H1 (cell line): ENCODE measurements around the gene CDCA7. TPM values are rescaled to one million over a fixed set of nuclear protein-coding genes. Genes with fewer than 3 reads are reported as not detected.

ENCODE experiments used
- CTCF ChIA-PET: fragments of 300-600 bp; sonication (Branson Sonifier 250); formaldehyde crosslinking; loops from one replicate; lab custom pipeline; 2021; ENCODE audit not compliant: partially characterized antibody; lab: Charles Lee
- POLR2A ChIA-PET: fragments of 300-600 bp; sonication (Branson Sonifier 250); formaldehyde crosslinking; loops from one replicate; lab custom pipeline; 2021; ENCODE audit warnings: inconsistent platforms; ENCODE audit not compliant: partially characterized antibody; lab: Charles Lee
- DNase-seq, 2 experiments: peaks; one replicate each; pipeline versions ENCODE4 v3.0.0 to v3.0.0-alpha.2; 2010 to 2022; ENCODE audit warnings: low spot score in 2 of 2, low read depth in 1 of 2, mixed read lengths in 1 of 2
- FAIRE-seq: peaks from 2 replicates; lab custom pipeline; 2011; peaks lifted over from hg19 to GRCh38; lab: Jason Lieb, UNC
- H2AFZ ChIP-seq: 2 replicates; pipeline ENCODE4 v1.8.1; 2012; ENCODE audit warnings: low read length, inconsistent platforms
- H2AK5ac ChIP-seq: 2 replicates; pipeline ENCODE4 v1.6.1; 2013; ENCODE audit warnings: low read depth, low read length
- H2BK120ac ChIP-seq: replicated peaks from 2 replicates; pipeline ENCODE3; 2013; ENCODE audit warnings: low read depth, low read length, inconsistent platforms
- H2BK12ac ChIP-seq: 2 replicates; pipeline ENCODE4 v1.6.1; 2013; ENCODE audit warnings: low read depth, low read length
- H2BK15ac ChIP-seq: 2 replicates; pipeline ENCODE4 v1.6.1; 2013; ENCODE audit warnings: low read length
- H2BK20ac ChIP-seq: 2 replicates; pipeline ENCODE4 v1.6.1; 2013; ENCODE audit warnings: low read length
- H2BK5ac ChIP-seq: 2 replicates; pipeline ENCODE4 v1.6.1; 2013; ENCODE audit warnings: low read depth, low read length
- H3K14ac ChIP-seq: 2 replicates; pipeline ENCODE4 v1.6.1; 2013; ENCODE audit warnings: inconsistent platforms; ENCODE audit not compliant: insufficient read length
- H3K18ac ChIP-seq: 2 replicates; pipeline ENCODE4 v1.6.1; 2013; ENCODE audit warnings: low read length; ENCODE audit errors: extremely low read depth
- H3K23ac ChIP-seq: 2 replicates; pipeline ENCODE4 v1.6.1; 2013; ENCODE audit warnings: inconsistent platforms; ENCODE audit not compliant: insufficient read length
- H3K23me2 ChIP-seq: 2 replicates; pipeline ENCODE4 v1.6.1; 2013; ENCODE audit warnings: low read depth, low read length
- H3K27ac ChIP-seq: 2 replicates; pipeline ENCODE4 v1.6.1; 2011; ENCODE audit warnings: low read depth, low read length, inconsistent platforms
- H3K27me3 ChIP-seq, 4 experiments: replicated peaks in 1 of 4; 1 replicate in 1 of 4; 2 replicates in 3 of 4; pipeline versions ENCODE4 v1.6.1 to v1.8.1; 2011 to 2013; ENCODE audit warnings: low read length in 3 of 4, mild to moderate bottlenecking in 3 of 4, inconsistent platforms in 2 of 4, mixed read lengths in 2 of 4, moderate library complexity in 1 of 4; ENCODE audit not compliant: control insufficient read depth in 3 of 4, insufficient read depth in 3 of 4; ENCODE audit errors: extremely low read depth in 1 of 4
- H3K36me3 ChIP-seq, 4 experiments: 2 replicates each; pipeline versions ENCODE4 v1.6.1 to v1.8.1; 2011 to 2013; ENCODE audit warnings: mild to moderate bottlenecking in 4 of 4, low read length in 3 of 4, moderate library complexity in 2 of 4, control low read depth in 1 of 4, inconsistent platforms in 1 of 4; ENCODE audit not compliant: insufficient read depth in 4 of 4, control insufficient read depth in 2 of 4
- H3K4ac ChIP-seq: replicated peaks from 2 replicates; pipeline ENCODE3; 2013; ENCODE audit warnings: low read length, low read depth, mixed read lengths, inconsistent platforms; ENCODE audit not compliant: insufficient read length
- H3K4me1 ChIP-seq, 4 experiments: replicated peaks in 1 of 4; 1 replicate in 1 of 4; 2 replicates in 3 of 4; pipeline versions ENCODE4 v1.6.1 to v1.8.1; 2011 to 2013; ENCODE audit warnings: low read length in 3 of 4, inconsistent platforms in 2 of 4, mixed read lengths in 1 of 4; ENCODE audit not compliant: insufficient read depth in 4 of 4, control insufficient read depth in 3 of 4
- H3K4me2 ChIP-seq, 2 experiments: 2 replicates each; pipeline versions ENCODE4 v1.6.1 to v1.8.1; 2011 to 2013; ENCODE audit warnings: low read depth in 2 of 2, low read length in 2 of 2, control low read depth in 1 of 2, inconsistent platforms in 1 of 2, mild to moderate bottlenecking in 1 of 2; ENCODE audit not compliant: insufficient read depth in 1 of 2
- H3K4me3 ChIP-seq, 4 experiments: fragments of 200-600, 300-600 bp in 1 of 4; sonication (generic), shearing (Covaris generic), sonication (Bioruptor Twin) in 1 of 4; 2 replicates each; pipeline versions ENCODE4 v1.5.1 to v1.8.1; 2011 to 2016; ENCODE audit warnings: low read length in 4 of 4, low read depth in 3 of 4, control low read depth in 2 of 4, inconsistent platforms in 2 of 4, mild to moderate bottlenecking in 2 of 4, mixed read lengths in 1 of 4, moderate library complexity in 1 of 4; ENCODE audit not compliant: insufficient read depth in 2 of 4; ENCODE audit errors: extremely low read depth in 1 of 4
- H3K56ac ChIP-seq: replicated peaks from 2 replicates; pipeline ENCODE3; 2013; ENCODE audit warnings: low read depth, mild to moderate bottlenecking, mixed read lengths, low read length, inconsistent platforms; ENCODE audit not compliant: insufficient read length
- H3K79me1 ChIP-seq: 2 replicates; pipeline ENCODE4 v1.6.1; 2013; ENCODE audit warnings: low read depth, low read length, control low read depth
- H3K79me2 ChIP-seq, 2 experiments: 2 replicates each; pipeline versions ENCODE4 v1.6.1 to v1.8.1; 2012 to 2013; ENCODE audit warnings: low read length in 2 of 2, mild to moderate bottlenecking in 2 of 2, inconsistent platforms in 1 of 2; ENCODE audit not compliant: insufficient read depth in 2 of 2, control insufficient read depth in 1 of 2
- H3K9ac ChIP-seq, 4 experiments: replicated peaks in 1 of 4; 1 replicate in 1 of 4; 2 replicates in 3 of 4; pipeline versions ENCODE4 v1.6.1 to v1.8.1; 2011 to 2013; ENCODE audit warnings: low read depth in 3 of 4, low read length in 3 of 4, control low read depth in 2 of 4, mild to moderate bottlenecking in 2 of 4, moderate library complexity in 2 of 4, inconsistent platforms in 1 of 4; ENCODE audit errors: extremely low read depth in 1 of 4
- H3K9me3 ChIP-seq, 2 experiments: 2 replicates each; pipeline versions ENCODE4 v1.6.1 to v1.8.1; 2012 to 2013; ENCODE audit warnings: mild to moderate bottlenecking in 2 of 2, moderate library complexity in 2 of 2, control low read depth in 1 of 2, inconsistent platforms in 1 of 2, low read depth in 1 of 2, low read length in 1 of 2, mixed read lengths in 1 of 2; ENCODE audit not compliant: insufficient read depth in 2 of 2
- H4K20me1 ChIP-seq, 2 experiments: replicated peaks in 1 of 2; 2 replicates each; pipeline versions ENCODE3 to v1.8.1; 2011 to 2013; ENCODE audit warnings: inconsistent platforms in 2 of 2, low read length in 2 of 2, mild to moderate bottlenecking in 1 of 2; ENCODE audit not compliant: insufficient read depth in 2 of 2, control insufficient read depth in 1 of 2
- H4K5ac ChIP-seq: 2 replicates; pipeline ENCODE4 v1.6.1; 2013; ENCODE audit warnings: low read length, low read depth, mixed read lengths, inconsistent platforms; ENCODE audit not compliant: insufficient read length
- H4K8ac ChIP-seq: 2 replicates; pipeline ENCODE4 v1.8.0; 2013; ENCODE audit warnings: mild to moderate bottlenecking, moderate library complexity, low read length, inconsistent platforms; ENCODE audit not compliant: insufficient read depth; ENCODE audit errors: extremely low read depth
- H4K91ac ChIP-seq: replicated peaks from 2 replicates; pipeline ENCODE3; 2013; ENCODE audit warnings: low read length, mixed read lengths, inconsistent platforms; ENCODE audit not compliant: insufficient read length
- ATF3 ChIP-seq: IDR thresholded peaks from 2 replicates; pipeline ENCODE4 v1.6.1; 2011; ENCODE audit warnings: low read depth, mild to moderate bottlenecking, low read length; ENCODE audit not compliant: insufficient read depth
- BACH1 ChIP-seq: IDR thresholded peaks from 2 replicates; pipeline ENCODE4 v1.6.1; 2012; ENCODE audit warnings: low read length, improper control_type of control experiment
- CBX5 ChIP-seq: fragments of 300-800, 300-1000 bp; sonication (generic); IDR thresholded peaks from 2 replicates; pipeline ENCODE4 v1.7.1; 2016; ENCODE audit warnings: antibody characterized with exemption, low read length, low read depth
- HDAC2 ChIP-seq, 2 experiments: fragments of 300-600 bp in 1 of 2; sonication (generic) in 1 of 2; IDR thresholded peaks; 2 replicates each; pipeline ENCODE4 v1.6.1; 2011 to 2012; ENCODE audit warnings: low read depth in 2 of 2, low read length in 2 of 2, mild to moderate bottlenecking in 2 of 2, moderate library complexity in 2 of 2, borderline replicate concordance in 1 of 2, inconsistent platforms in 1 of 2
- JUND ChIP-seq: IDR thresholded peaks from 2 replicates; pipeline ENCODE4 v1.6.1; 2011; ENCODE audit warnings: mild to moderate bottlenecking, improper control_type of control experiment, low read length
- KDM5A ChIP-seq: fragments of 200-600 bp; IDR thresholded peaks from 2 replicates; pipeline ENCODE4 v1.7.1; 2012; ENCODE audit warnings: mild to moderate bottlenecking, low read length, inconsistent platforms, mixed read lengths
- POLR2AphosphoS5 ChIP-seq: IDR thresholded peaks from 2 replicates; pipeline ENCODE4 v1.6.1; 2011; ENCODE audit warnings: low read depth, low read length
- SIN3A ChIP-seq, 2 experiments: IDR thresholded peaks in 1 of 2; conservative IDR thresholded peaks in 1 of 2; 2 replicates each; pipeline ENCODE4 v1.6.1; 2011 to 2012; ENCODE audit warnings: low read length in 2 of 2, improper control_type of control experiment in 1 of 2, low read depth in 1 of 2, mild to moderate bottlenecking in 1 of 2
- SIX5 ChIP-seq: IDR thresholded peaks from 2 replicates; pipeline ENCODE4 v1.6.1; 2011; ENCODE audit warnings: mild to moderate bottlenecking, low read depth, low read length
- SP1 ChIP-seq: IDR thresholded peaks from 2 replicates; pipeline ENCODE4 v1.6.1; 2011; ENCODE audit warnings: low read depth, low read length
- SUZ12 ChIP-seq: fragments of 200-600 bp; sonication (generic); IDR thresholded peaks from 2 replicates; pipeline ENCODE4 v1.6.1; 2012; ENCODE audit warnings: mild to moderate bottlenecking, inconsistent platforms, low read length, moderate library complexity, mixed read lengths
- WGBS, 2 experiments: shearing (Covaris generic) in 1 of 2; methylation state at CpG; one replicate each; pipeline versions ENCODE4 v1.1.6 to v1.1.7; 2013 to 2015; ENCODE audit warnings: low lambda C conversion rate in 2 of 2, mixed read lengths in 2 of 2, inconsistent platforms in 1 of 2, low coverage in 1 of 2, missing lambda C conversion rate in 1 of 2; ENCODE audit not compliant: insufficient replicate concordance in 2 of 2, insufficient coverage in 1 of 2, insufficient read length in 1 of 2; ENCODE audit errors: extremely low coverage in 1 of 2, missing lambda C conversion rate in 1 of 2; 5-methylcytosine and 5-hydroxymethylcytosine counted together
- polyA plus RNA-seq, 7 experiments: library from polyadenylated mRNA; depleted of rRNA in 3 of 7; stranded (reverse) in 5 of 7; unstranded in 2 of 7; fragments of >200 nt in 5 of 7; fragments of 200-250 nt in 2 of 7; gene quantifications; 1 replicate in 5 of 7; 2 replicates in 1 of 7; 4 replicates in 1 of 7; pipeline versions ENCODE4 v1.2.1 to v1.2.3, GENCODE V29; 2011 to 2013; ENCODE audit warnings: missing spikeins in 2 of 7, mixed read lengths in 2 of 7
- total RNA-seq: library from RNA; stranded (reverse); fragmentation: NEBNext Ultra II Directional; extraction: Animal tissue kit (Norgen Biotek cat#: 25700); gene quantifications from 2 replicates; pipeline ENCODE4 v1.2.1, GENCODE V29; 2021

Gene CDCA7
- total and polyA plus RNA-seq, 2 of the 8 experiments (the other 6 are each of a cell fraction or from before 2014, with no cell fraction given) = 64.4 to 80.4 TPM

- Histone ChIP-seq H3K27ac (no peak overlapping the region), H2BK5ac (no peak overlapping the region), H4K20me1 (no peaks in the 10 kb centered on the region), H3K23ac (no peak overlapping the region), H3K18ac (no peak overlapping the region), H2BK15ac (no peak overlapping the region), H4K5ac (no peak overlapping the region), H3K56ac (no peak overlapping the region), H4K8ac (no peak overlapping the region), H3K79me1 (no peaks in the 10 kb centered on the region), H3K4me1 (peaks cover 0 to 3% (median 0%) of the 10 kb centered on the region in 4 experiments; a peak in 2 of 7 replicates), H4K91ac (no peak overlapping the region), H2AFZ (no peak overlapping the region), H2AK5ac (no peak overlapping the region), H3K4me3 (no peak overlapping the region), H3K27me3 (no peaks in the 10 kb centered on the region), H2BK120ac (no peak overlapping the region), H3K9me3 (no peaks in the 10 kb centered on the region), H3K9ac (no peak overlapping the region), H3K79me2 (no peaks in the 10 kb centered on the region), H2BK20ac (no peak overlapping the region), H3K14ac (no peak overlapping the region), H3K4ac (no peak overlapping the region), H2BK12ac (no peak overlapping the region), H3K4me2 (no peak overlapping the region), H3K36me3 (no peaks in the 10 kb centered on the region), H3K23me2 (no peaks in the 10 kb centered on the region)
- CTCF ChIA-PET = interaction anchor here (0.7 to 2.6 kb wide), 5 partner anchors 11 to 359 kb away, joined by 3 to 18 read pairs (median 4); no protein-coding TSS in a partner anchor
- WGBS, 2 experiments = 90% methylated on average over 5 of the region's 5 CpGs; no CpG with 5 or more reads in 1 of the 2 experiments
- FAIRE-seq (no peak), DNase-seq (no peak)
- no peak for TF ChIP-seq SIN3A (conservative IDR thresholded peaks at IDR 0.05 in 1 of 2, IDR thresholded peaks at IDR 0.05 in 1 of 2; ENCODE audit: low read depth in 1 of 2, low read length in 2 of 2)
- no peak for TF ChIP-seq CBX5
- no peak for TF ChIP-seq BACH1
- no peak for TF ChIP-seq SUZ12
- TF ChIP-seq HDAC2 (IDR thresholded peaks at IDR 0.05; ENCODE audit: borderline replicate concordance in 1 of 2, low read depth in 2 of 2, low read length in 2 of 2) = no peak
- TF ChIP-seq SIX5 = no peak
- no peak for TF ChIP-seq POLR2AphosphoS5
- no peak for TF ChIP-seq ATF3
- no peak for TF ChIP-seq SP1
- TF ChIP-seq JUND = no peak
- no peak for TF ChIP-seq KDM5A
- POLR2A ChIA-PET = no interaction called here
Observed at GRCh38 chr2:173387079-173387478, 32.4 kb downstream of the CDCA7 start.
